22Rv1 (cell line): Measurements from ENCODE around the gene PMS2.

ENCODE experiments used
- H3K27ac ChIP-seq: fragments of 450-650 bp; 2 replicates; pipeline ENCODE4 v1.5.1; 2017
- ZFX ChIP-seq: fragments of 450-650 bp; IDR thresholded peaks from 2 replicates; pipeline ENCODE4 v1.6.1; 2017; ENCODE audit warnings: antibody characterized with exemption, borderline replicate concordance
- TF ChIP-seq, protein P1 (sequence below): fragments of 450-650 bp; IDR thresholded peaks from 2 replicates; pipeline ENCODE4 v1.5.1; 2017; ENCODE audit warnings: mild to moderate bottlenecking

The PMS2 gene, protein sequence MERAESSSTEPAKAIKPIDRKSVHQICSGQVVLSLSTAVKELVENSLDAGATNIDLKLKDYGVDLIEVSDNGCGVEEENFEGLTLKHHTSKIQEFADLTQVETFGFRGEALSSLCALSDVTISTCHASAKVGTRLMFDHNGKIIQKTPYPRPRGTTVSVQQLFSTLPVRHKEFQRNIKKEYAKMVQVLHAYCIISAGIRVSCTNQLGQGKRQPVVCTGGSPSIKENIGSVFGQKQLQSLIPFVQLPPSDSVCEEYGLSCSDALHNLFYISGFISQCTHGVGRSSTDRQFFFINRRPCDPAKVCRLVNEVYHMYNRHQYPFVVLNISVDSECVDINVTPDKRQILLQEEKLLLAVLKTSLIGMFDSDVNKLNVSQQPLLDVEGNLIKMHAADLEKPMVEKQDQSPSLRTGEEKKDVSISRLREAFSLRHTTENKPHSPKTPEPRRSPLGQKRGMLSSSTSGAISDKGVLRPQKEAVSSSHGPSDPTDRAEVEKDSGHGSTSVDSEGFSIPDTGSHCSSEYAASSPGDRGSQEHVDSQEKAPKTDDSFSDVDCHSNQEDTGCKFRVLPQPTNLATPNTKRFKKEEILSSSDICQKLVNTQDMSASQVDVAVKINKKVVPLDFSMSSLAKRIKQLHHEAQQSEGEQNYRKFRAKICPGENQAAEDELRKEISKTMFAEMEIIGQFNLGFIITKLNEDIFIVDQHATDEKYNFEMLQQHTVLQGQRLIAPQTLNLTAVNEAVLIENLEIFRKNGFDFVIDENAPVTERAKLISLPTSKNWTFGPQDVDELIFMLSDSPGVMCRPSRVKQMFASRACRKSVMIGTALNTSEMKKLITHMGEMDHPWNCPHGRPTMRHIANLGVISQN

DNA sequence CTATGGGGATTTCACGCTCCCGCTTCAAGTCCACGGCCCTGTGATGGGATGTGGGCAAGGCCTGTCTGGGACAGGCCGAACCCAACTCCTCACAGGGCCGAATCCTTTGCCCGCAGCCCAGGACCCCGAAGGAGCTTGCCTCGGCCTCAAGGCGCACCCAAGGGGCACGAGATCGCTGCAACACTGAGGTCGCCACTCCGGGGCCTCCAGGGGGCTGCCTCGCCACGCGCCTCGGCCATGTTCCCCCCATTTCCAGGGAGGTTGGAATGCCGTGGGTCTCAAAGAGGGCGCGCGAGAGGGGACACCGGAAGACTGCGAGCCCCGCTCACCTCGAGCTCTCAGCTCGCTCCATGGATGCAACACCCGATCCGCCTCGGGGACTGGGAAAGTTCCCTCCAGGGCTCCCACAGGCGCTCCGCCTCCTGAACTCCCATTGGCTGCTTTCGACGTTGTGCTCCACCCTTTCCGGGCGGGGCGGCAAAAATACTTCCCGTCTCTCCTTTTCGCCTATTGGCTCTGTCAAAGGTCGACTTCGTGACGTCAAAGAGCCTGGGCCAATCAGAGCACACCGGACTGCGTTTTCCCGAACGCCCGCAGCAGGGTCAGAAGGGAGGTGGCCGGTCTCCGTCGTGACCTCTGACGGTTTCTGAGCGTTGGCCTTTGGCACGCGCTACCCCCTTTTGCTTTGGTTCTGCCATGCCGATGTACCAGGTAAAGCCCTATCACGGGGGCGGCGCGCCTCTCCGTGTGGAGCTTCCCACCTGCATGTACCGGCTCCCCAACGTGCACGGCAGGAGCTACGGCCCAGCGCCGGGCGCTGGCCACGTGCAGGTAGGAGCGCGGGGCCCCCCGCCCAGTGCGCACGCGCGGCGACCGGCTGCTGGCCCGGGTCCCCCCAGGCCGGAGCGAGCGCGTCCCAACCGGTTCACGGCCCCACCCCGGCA lies at the start of gene PMS2, which contains the start of gene AIMP2:
PMS2 (minus strand) TSS at position 382 of the 944 bp plus-strand sequence; CDS start at position 352, 30 bp downstream.
AIMP2 (plus strand) TSS at position 605 of the 944 bp plus-strand sequence; CDS start at position 697, 92 bp downstream.
- TF ChIP-seq, protein P1, sequence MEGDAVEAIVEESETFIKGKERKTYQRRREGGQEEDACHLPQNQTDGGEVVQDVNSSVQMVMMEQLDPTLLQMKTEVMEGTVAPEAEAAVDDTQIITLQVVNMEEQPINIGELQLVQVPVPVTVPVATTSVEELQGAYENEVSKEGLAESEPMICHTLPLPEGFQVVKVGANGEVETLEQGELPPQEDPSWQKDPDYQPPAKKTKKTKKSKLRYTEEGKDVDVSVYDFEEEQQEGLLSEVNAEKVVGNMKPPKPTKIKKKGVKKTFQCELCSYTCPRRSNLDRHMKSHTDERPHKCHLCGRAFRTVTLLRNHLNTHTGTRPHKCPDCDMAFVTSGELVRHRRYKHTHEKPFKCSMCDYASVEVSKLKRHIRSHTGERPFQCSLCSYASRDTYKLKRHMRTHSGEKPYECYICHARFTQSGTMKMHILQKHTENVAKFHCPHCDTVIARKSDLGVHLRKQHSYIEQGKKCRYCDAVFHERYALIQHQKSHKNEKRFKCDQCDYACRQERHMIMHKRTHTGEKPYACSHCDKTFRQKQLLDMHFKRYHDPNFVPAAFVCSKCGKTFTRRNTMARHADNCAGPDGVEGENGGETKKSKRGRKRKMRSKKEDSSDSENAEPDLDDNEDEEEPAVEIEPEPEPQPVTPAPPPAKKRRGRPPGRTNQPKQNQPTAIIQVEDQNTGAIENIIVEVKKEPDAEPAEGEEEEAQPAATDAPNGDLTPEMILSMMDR, result no peak
- TF ChIP-seq ZFX, result no peak

DNA sequence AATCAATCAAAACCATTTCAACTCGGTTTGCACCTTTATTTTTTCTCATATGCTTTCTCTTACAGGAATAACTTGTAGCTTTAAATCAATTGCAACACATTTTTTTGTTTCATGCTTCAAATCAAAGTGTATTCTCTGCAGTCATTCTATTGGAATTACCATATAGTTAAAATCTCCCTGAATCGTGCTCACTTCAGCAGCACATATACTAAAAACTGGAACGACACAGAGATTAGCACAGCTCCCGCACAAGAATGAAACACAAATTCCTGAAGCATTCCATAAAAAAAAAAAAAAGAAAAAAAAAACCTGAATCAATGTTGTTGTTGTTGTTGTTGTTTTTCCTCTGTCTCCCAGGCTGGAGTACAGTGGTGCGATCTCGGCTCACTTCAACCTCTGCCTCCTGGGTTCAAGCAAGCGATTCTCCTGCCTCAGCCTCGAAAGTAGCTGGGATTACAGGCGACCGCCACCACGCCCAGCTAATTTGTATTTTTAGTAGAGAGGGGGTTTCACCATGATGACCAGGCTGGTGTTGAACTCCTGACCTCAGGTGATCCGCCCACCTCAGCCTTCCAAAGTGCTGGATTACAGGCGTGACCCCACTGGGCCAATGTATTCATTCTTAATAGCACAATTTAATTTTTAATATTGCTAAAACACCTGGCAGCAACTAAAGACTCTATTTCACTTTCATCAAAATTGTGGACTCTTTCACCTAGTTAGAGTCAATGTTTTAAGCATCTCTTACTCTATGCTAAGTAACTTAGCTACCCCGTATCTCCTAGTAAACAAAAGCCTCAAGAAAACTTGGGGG lies 48.7 kb upstream of the PMS2 start:
- peak overlapping the region; percentile 92 for H3K27ac ChIP-seq
- TF ChIP-seq ZFX, result no peak
- TF ChIP-seq, protein P1, result no peak

More for the DNA sequence above, at the start of gene PMS2, which contains the start of gene AIMP2:
- H3K27ac ChIP-seq, result peak within 1 kb of the TSS; percentile 93

DNA sequence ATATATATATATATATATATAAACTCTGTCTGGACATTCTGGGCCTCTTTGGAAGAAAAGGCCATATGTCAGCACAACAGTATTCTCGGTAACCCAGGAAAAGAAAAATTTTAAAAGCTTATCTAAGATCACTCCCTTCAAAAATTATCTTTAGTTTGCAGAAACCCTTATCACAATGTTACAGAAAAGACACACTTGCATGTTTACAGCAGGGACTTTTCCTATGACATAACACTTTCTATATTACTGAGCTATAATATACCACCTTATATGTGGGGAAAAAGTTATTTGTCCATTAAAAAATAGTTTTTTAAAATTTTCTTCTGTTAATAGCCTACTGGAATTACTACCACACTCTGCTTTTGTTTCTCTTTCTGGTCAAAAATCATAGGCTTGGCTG lies 47.8 kb upstream of the PMS2 start:
- TF ChIP-seq, protein P1, result no peak
- TF ChIP-seq ZFX, result no peak
- H3K27ac ChIP-seq, result no peak overlapping the region

DNA sequence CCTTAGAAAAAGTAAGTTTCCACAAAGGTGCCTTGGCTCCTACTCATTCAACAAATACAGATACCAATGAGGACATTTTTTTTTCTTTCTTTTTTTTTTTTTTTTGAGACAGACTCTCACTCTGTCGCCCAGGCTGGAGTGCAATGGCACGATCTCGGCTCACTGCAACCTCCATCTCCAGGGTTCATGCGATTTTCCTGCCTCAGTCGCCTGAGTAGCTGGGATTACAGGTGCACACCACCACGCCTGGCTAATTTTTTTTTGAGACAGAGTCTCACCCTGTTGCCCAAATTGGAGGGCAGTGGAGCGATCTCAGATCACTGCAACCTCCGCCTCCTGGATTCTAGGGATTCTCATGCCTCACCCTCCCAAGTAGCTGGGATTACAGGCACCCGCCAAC lies 42.3 kb upstream of the PMS2 start:
- peak overlapping the region; percentile 79 for H3K27ac ChIP-seq

DNA sequence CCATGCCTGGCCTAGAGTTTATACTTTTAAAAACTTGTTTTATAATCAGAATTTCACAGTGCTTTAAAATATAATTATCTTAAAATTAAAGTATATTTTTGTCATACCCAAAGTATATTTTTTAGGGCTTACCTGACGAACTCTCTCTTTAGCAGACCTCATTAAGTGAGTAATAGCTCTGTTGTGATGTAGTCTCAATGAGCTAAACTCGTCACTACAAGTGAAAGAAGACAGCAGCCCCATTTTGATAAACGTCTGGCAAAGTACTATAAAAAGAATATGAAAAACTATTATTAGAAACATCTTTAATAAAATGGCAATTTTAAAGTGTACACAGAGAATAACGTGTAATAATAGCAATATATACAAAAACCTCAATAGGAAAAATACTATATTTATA lies 40.9 kb upstream of the PMS2 start:
- no peak for TF ChIP-seq ZFX
- TF ChIP-seq, protein P1, result no peak
- H3K27ac ChIP-seq, result peak overlapping the region; percentile 79

DNA sequence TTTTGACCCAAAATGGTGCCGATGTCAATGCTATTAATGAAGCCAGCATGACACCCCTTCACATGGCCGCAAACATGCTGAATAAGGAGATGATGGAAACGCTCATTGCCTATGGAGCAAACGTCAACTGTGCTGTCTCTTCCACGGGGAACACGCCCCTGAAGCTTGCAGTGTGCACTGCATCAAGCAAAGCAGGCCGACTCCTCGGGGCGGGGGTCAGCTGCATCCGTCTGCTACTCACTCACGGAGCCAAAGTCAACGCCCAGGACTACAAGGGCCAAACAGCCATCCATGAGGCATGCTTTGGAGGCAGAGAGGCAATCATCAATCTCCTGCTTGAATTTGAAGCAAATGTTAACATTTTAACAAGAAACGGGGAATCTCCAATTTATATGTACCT lies 26.8 kb upstream of the PMS2 start:
- no peak overlapping the region for H3K27ac ChIP-seq
- TF ChIP-seq, protein P1, result no peak
- TF ChIP-seq ZFX, result no peak
